H1 (cell line): ENCODE data around the gene OSBPL9. TPM values are rescaled to one million over a fixed set of nuclear protein-coding genes. Genes with fewer than 3 reads are reported as not detected.

ENCODE experiments used
- CHD7 ChIP-seq: fragments of 300-600 bp; sonication (generic); IDR thresholded peaks from 2 replicates; pipeline ENCODE4 v1.7.1; 2012; ENCODE audit warnings: low read length, moderate library complexity, mild to moderate bottlenecking, inconsistent platforms; ENCODE audit not compliant: insufficient replicate concordance
- polyA plus RNA-seq, 7 experiments: library from polyadenylated mRNA; depleted of rRNA in 3 of 7; stranded (reverse) in 5 of 7; unstranded in 2 of 7; fragments of >200 nt in 5 of 7; fragments of 200-250 nt in 2 of 7; gene quantifications; 1 replicate in 5 of 7; 2 replicates in 1 of 7; 4 replicates in 1 of 7; pipeline versions ENCODE4 v1.2.1 to v1.2.3, GENCODE V29; 2011 to 2013; ENCODE audit warnings: missing spikeins in 2 of 7, mixed read lengths in 2 of 7
- total RNA-seq: library from RNA; stranded (reverse); fragmentation: NEBNext Ultra II Directional; extraction: Animal tissue kit (Norgen Biotek cat#: 25700); gene quantifications from 2 replicates; pipeline ENCODE4 v1.2.1, GENCODE V29; 2021

Gene OSBPL9
- total and polyA plus RNA-seq, 2 of the 8 experiments (the other 6 are each of a cell fraction or from before 2014, with no cell fraction given) = 58.2 to 71.6 TPM

- TF ChIP-seq CHD7 = no peak
These were observed 168.1 kb downstream of the OSBPL9 start (continued) for GRCh38 chr1:51784997-51785421.
